ENCODE data around the gene FCF1.

The FCF1 gene

DNA sequence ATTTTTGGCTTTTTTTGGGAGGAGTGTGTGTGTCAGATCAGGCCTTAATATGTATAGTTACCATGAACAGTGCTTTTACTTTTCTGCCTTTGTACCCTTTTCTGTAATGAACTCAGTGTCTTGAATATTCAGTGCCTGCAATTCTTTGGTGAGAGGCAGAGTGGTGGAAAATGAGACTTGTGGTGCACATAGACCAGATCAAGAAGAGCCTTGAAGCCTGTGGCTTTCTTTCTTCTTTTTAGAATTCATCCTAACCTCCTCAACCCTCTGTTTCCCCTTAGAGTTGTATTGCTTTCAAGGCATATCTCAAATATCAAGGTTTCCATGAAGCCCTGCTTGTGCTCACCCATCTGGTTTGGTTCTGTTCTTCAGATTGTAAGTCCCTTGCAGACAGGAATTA, 52.8 kb downstream of the FCF1 start:
- no peak for DNase-seq (ENCODE audit: low read depth)

GRCh38 chr14:74771399-74771798, 58.5 kb downstream of the FCF1 start:
- no peak for DNase-seq (ENCODE audit: low read depth)

GRCh38 chr14:74784634-74785033, 71.7 kb downstream of the FCF1 start:
- no peak for DNase-seq (ENCODE audit: low read depth)

DNA sequence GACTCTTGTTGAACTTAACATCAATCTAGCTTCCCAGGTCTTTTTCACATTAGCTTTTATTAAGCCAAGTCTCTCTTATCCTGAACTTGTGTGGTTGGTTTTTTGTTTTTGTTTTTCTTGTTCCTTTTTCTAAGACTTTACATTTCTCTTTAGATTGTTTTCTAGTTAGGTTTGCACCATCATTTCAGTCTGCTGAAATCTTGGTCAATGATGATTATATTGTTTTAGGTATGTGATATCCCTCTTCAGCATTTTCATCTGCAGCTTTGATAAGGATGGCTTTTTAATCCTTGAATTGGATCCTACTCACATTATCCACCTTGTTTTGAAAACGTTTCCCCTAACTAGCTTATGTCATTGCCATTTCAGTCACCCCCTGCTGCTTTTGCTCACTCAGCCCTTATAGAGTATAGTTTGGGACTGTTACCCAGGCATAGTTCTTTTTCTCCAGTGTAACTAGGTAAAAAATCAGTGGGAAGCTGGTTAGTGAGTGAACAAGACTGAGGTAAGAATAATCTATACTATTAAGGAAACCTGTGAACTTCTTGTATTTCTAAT, 72.2 kb downstream of the FCF1 start:
- DNase-seq (ENCODE audit: low read depth): no peak

- no peak for DNase-seq (ENCODE audit: low read depth)
Observed at GRCh38 chr14:74786796-74787315, 73.9 kb downstream of the FCF1 start.
